OCI-M1 (cell line): Measurements from ENCODE around the gene PLCB4.
A peak's percentile ranks its signal among the peaks of the same experiment; 100 is the strongest.
"Not testable (repeated sequence)": the region's sequence is repeated elsewhere in the genome, so short reads cannot be mapped to it uniquely, and the experiment has no call there.

Experiments
- DNase-seq: peaks from one replicate; lab custom pipeline; 2025; lab: John Stamatoyannopoulos, UW

PLCB4 gene

DNA sequence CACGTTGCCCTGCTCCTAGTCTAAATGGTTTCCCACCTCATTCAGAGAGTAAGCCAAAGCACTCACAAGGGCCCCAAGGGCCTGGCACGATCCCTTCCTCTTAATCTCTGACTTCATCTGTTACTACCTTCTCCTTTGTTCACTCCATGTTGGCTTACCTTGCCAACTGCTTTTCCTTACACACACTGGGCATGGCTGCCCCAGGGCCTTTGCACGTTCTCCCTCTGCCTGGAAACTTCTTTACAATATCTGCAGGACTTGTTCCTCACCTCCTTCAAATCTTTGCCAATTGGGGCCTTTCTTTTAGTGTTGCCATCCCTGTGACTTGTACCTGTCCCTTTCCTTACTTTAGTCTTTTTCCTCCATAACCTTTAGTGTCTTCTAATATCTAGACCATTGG lies 73.9 kb downstream of the PLCB4 start:
- no peak for DNase-seq

DNA sequence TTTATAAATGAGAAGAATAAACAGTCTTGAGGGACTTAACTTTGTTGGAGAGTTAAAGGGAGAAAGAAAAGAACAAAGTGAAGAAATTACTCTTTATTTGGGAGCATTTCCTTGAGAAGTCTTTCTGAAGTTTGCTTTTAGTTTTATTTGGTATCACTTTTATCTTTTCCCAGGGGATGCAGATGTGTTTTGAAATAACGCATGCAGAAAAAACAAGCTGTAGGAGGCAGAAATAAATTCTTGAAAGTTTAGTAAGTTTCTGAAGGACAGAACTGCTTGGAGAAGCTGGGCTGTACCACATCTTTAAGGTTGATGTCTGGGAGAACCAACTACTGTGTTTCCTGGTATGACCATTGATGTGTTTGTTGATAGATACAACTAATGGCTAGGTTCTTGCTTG lies 75.0 kb downstream of the PLCB4 start:
- DNase-seq: no peak

DNA sequence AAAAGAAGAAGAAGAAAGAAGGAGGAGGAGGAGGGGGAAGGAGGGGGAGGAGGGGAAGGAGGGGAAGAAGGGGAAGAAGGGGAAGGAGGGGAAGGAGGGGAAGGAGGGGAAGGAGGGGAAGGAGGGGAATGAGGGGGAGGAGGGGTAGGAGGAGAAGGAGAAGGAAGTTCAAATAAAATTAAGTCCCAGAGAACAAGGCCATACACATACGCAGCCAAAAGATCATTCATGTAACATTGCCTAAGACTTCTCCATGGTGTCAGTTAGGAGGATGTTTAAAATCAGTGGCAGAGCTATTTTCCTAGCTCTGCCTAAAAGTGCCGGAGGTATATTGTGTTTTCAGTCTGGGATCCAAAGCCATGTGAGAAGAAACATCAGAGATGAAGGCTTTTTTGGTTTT lies 75.8 kb downstream of the PLCB4 start:
- DNase-seq: peak; percentile 66

DNA sequence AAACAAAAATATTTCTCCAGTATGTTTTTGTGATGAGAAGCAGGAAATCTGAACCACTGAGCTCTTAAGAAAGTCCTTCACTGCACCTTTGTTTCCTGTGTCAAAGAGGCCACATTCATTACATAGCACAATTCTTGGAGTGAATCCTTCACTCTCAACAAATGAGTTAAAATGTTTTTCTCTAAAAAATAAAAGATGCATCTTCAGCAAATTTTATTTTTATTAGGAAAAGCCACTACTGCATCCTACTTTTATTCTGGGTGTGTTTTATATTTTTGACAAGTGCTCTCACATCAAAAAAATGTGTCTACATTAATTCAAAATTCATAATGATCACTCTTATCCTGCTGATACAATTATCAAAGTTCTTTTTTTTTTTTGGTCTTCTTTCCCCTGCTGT lies 76.3 kb downstream of the PLCB4 start:
- no peak for DNase-seq

DNA sequence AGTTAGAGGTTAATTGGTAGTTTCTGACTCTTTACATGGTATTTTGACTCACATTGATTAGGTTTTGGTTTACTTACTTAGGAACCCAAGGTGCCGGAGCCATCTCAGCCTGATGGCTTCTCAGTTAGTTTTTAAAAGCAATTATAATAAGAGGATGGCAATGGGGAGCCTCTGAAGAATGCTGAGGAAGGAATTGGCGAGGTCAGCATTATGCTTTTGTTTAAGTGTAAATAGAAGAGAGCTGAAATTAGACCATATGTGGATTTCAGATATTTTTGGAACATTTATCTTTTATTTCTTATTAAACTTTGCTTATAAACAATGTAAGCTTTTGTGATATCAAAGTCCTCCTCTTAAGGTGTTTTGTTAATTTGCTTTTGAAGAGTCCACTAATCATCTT lies 77.8 kb downstream of the PLCB4 start:
- no peak for DNase-seq

DNA sequence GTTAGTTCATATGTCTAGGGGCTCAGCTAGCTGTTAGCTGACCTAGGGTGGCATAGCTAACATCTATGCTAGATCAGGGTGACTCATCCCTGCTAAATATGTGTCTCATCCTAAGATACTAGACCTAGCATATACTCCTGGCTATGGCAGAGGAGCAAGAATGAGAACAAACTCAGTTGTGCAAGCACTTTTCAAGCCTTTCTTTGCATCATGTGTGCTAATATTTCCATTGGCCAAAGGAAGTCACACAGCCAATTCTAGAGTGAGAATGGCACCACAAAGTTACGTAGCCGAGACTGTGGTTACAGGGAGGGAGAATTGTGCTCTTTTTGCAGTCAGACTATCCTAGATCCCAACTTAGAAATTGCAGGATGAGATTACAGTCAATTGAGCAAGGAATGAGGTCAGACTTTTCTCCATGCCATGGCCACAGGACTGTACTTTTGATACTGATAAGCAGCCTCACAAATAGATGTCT lies 78.7 kb downstream of the PLCB4 start:
- peak; percentile 56 for DNase-seq

DNA sequence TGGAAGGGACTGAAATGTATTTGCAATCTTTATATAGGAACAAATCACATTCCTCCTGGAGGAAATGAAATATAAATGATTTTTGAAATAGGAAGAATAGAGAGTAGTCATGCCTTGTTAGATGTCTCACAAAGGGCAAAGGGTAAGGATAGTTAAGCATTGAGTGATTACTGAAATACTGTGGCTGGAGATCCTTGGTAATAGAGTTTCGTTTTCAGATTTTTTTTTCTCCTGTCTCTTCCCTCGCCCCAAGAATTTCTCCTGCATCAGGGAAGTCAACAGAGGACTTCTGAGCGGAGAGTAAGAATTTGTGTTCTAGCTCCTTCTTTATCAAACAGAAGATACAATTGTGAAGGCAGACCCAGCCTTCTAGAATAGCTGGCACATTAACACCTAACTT lies 79.4 kb downstream of the PLCB4 start:
- no peak for DNase-seq

DNA sequence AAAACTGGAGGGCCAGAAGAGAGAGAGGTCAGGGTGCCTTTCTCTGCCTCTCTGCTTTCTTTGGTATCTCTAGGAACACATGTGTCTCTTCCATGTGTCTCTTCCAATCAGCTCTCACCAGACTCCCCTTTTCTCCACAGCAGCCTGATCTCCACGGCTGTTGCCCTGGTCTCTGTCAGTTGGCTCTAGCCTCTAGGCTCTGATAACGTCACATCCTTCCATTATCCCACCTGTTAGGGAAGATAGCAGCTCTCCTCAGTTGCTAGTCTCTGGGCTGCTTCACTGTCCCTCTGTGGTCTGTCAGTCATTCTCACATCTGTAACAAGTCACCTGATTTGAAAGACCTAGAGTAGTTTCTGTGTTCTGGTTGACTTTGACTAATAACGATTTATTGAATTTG lies 80.2 kb downstream of the PLCB4 start:
- DNase-seq: peak; percentile 61

DNA sequence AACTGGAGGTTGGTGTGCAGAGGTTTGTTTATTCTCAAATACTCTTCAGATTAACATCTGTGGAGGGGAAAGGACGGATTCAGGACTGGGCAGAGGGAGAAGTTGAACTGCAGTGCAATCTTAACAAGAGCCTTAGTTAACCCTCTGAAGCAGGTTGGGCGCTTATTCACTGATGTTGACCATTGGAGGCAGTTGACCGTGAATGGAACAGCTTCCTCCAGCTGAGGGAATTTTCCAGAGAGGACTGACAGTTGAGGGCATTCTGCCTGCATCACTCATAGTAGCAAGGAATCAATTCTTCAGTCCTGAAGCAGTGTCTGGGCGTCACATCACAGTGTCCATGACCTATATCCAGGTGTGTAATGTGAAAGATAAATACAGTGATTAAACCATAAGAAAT lies 80.9 kb downstream of the PLCB4 start:
- no peak for DNase-seq

DNA sequence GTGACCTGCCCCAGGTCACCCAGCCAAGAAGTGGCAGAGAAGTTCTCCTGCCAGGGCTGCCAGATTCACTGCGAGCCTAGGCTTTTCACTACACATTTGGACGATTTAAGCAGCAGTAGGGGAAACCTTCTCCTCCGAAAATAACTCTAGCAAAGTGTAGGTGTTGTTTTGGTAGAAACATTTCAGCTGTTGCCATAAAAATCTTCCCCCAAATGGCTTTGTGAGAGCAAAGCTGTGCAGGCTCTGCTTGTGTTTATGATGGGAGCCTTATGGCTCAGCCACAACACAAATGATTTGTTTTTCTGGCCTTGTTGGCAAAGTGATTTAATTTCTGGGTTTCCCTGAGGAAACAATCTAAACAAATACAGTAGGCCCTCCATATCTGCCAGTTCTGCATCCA lies 81.8 kb downstream of the PLCB4 start:
- DNase-seq: no peak

DNA sequence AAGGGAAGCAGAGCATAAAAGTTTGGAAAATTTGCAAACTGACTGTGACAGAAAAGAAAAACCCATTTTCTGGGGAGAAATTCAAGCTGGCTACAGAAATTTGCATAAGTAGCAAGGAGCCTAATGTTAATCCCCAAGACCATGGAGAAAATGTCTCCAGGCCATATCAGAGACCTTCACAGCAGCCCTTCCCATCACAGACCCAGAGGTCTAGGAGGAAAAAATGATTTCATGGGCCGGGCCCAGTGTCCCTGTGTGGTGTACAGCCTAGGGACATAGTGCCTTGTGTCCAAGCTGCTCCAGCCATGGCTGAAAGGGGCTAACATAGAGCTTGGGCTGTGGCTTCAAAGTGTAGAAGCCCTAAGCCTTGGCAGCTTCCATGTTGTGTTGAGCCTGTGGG lies 83.3 kb downstream of the PLCB4 start:
- not testable (repeated sequence) for DNase-seq

DNA sequence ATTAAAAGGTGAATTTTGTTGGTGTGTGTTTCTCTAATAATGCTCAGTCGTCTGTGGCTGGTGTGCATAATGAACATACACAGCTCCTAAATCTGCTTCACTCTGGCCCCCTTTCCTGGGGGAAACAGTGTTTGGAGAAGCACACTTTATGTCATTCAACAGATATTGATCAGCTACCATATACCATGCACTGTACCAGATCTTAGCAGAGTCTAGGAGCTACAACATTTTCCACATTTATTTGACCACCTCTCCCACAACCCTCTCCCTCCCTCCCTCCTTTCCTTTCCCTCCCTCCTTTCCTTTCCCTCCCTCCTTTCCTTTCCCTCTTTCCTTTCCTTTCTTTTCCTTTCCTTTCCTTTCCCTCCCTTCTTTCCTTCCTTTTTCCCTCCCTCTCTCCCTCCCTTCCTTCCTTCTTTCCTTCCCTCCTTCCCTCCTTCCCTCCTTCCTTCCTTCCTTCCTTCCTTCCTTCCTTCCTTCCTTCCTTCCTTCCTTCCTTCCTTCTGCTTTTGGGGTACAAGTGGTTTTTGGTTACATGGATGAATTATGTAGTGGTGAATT lies 85.7 kb downstream of the PLCB4 start:
- DNase-seq: no peak

DNA sequence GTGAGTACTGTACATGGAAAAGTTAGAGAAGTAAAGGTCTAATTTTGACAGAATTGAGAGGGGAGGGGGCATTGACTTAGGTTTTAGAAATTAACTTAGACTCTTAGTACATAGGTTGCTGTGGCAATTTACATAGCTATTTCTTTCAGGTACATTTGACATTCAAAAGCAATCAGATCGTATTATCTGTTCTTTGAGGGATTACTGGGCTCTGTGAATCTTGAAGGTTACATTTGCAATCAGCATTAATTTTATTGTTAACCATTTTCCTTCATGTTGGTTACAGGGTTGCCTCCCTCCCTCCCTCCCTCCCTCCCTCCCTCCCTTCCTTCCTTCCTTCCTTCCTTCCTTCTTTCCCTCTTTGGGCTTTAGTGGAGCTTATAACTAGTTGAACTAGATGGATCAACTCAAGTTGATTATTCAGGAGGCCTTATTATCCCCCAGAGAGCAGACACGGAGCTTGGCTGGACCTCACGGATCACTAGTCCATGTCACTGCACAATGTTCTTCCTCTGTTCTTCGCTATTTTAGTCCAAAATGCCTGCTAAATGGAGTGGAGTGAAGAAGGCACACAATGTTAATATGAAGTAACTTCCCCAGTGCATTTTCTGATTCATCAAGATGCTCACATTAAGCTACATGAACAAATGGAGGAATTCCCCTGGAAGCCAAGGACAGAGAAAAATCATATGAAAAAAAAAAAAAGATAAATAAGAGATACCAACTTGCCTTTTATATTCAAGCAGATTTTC lies 87.8 kb downstream of the PLCB4 start:
- no peak for DNase-seq

DNA sequence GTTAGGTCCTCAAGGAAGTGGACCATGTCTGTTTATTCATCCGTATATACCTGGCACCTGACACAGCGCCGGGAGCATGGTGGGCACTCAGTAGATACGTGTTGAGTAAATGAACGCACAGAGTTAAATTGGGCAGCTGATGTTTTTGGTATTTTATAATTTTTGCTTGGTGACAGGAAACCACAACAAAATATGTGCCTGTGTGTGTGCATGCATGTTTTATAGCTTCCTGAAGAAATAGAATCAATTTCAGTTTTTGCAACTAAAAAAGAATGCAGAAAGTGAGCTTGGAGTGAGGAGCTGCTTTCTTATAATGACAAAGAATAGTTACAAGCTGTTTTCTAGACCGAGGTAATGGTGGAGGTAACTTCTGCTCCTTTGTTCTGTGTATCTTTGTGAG lies 91.4 kb downstream of the PLCB4 start:
- DNase-seq: no peak

DNA sequence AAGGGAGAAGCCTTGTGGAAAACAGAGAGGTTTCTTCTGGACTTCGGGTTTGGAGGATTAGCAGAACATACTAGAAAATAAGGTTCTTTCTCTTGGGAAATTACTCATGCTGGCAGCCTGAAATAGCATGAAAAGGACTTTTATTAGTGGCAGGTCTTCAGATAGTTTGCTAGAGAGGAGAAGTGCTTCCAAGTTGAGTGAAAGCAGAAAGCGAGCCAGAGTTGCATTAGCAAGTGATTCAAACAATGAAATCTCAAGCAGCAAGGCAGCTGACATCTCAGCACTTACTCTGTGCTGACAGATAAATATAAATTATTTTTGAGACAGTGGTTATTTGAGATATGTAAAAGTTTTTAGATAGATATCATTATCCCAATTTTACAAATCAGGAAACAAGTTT lies 91.9 kb downstream of the PLCB4 start:
- no peak for DNase-seq

DNA sequence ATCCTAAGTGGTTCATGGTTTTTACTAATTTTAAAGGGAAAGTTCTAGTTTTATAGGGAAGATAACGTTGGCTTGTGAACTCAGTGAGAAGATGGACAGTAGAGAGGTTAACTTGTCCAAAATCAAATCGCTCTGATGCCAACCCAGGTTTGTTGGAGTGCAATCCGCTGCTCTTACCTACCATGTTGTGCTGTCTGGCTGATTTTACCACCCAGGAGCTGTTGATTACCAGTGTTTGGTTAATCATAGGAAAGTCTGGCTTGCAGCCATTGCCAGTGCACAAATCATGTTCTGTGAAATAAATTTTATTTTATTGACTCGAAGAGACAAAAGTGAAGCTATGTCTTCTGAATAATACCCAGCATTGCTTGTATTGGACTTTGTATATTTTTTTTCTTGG lies 92.4 kb downstream of the PLCB4 start:
- DNase-seq: no peak

DNA sequence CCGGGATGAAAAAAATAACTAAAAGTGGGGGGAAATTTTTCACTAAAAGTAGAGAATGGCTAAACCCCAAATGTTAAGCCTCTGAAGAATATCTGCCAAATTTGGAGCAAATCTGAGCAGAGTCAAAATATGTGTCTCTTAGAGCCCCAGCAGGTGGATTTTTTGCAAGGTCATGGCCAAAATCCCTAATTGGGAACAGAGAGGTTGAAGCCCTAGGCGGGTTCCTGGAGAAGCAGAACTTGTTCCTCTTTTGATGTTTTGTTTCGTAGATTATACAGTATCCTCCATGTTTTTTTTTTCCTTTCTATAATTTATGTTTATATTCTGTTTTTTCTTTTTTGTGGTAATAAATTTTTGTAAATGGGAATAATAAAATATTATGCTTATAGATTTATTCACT lies 94.4 kb downstream of the PLCB4 start:
- peak; percentile 25 for DNase-seq

DNA sequence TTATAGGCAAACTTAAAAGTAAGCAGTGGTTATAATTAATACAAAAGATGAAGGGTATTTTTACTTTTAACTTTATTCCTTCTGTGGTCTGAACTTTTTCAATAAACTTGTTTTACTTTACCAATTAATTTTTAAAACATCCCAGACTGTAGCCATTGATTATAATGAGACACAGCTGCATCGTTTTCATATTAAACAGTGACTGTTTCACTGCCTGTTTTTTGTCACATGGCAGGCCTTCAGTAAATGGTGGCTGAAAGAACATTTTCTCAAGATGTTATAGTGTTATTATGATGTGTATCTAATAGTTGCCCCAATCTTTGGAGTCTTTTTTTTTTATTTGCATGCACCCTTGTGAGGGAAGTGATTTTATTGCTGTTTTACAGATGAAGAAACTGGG lies 95.1 kb downstream of the PLCB4 start:
- DNase-seq: no peak

DNA sequence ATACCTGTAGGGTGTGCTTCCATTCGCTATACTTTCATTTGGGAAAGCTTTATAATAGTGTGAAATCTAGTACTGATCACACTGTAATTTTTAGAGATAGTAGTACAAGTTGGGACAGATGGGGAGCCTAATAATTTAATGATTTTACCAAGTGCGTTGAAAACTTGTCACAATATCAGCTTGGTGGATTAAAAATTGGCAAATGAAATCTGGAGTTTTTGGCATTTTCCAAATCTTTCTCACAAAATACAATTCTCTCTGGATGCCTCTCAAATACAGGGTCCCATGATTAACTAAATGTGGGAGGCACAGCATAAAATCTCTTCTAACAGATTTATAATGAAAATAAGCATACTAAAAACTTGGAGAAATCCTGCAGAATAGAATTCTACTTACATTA lies 96.4 kb downstream of the PLCB4 start:
- DNase-seq: no peak

DNA sequence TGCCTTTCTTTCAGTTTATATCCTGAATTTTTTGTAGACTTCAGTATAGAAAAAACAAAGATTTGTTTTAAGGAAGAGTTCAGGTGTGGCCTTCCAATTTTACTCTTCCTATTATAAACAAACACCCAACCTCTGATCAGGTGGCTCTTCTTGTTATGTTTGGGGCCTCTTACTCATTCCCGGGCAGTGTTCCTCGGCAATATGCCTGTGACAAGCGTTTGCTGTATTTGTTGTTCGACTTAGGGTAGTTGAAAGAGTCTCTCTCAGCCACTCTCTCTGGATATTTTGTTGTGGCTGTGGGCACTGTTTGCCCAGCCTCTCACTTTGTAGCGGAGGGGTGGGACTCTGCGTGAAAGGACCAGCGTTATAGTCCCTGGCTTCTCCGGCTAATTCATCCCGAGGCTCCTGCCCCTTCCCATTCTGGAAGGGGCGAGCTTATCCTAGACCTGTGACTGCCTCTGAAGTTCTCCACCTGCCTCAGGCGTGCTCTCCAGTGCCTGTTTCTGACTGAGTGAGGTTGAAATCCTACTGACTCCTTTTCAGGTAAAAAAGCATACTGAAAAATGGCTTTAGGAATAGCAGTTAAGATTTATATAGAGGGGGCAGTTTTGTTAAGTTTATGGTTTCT lies 97.4 kb downstream of the PLCB4 start:
- no peak for DNase-seq

DNA sequence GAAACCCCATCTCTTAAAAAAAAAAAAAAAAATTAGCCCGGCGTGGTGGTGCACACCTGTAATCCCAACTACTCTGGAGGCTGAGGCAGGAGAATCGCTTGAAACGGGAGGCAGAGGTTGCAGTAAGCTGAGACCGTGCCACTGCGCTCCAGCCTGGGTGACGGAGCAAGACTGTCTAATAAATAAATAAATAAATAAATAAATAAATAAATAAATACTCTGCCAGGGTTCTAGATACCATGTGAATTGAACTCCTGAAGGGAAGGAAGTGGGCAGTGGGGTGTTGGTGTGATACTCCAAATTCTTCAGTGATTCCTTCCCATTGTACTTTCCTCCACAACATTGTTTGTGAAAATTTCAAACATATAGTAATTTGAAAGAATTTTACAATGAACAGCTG lies 100.5 kb downstream of the PLCB4 start:
- no peak for DNase-seq

DNA sequence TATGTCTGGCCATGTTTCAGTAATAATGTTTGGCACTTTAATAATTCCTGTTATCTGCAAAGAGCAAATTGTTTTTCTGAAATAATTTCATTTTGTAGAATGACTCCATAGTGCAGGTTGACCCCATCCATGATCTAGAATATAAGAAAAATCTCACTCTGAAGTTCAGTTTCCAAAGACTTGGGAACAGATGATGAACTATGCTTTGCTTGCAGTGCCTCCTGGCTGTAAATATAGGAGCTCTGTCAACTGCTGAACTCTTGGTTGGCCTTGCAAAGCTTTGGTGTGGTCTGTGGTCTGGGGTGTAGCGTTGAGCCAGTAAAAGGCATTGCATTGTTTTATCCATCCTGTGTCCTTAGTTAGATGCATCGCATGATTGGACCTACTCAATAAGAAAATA lies 104.0 kb downstream of the PLCB4 start:
- DNase-seq: peak; percentile 35

DNA sequence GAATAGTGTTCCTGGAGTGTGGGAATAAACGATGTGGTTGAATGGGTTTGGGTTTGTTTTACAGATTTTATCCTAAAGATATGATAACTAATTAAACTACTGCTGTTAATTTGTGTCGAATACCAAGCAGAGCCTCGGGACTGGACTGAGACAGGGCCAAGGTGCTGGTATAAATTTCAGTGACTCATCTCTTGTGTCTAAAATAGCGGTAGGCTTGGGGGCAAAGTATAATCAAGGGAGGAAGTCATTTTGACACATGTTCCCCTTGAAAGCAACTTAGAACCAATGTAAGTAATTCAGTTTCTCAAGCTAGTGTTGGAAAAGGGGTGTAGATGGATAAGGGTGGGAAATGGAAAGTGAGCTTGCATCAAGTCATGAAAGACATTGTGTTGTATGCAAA lies 108.4 kb downstream of the PLCB4 start:
- no peak for DNase-seq
